Mesenchymal stem cell (in vitro differentiated cells and primary cell): ENCODE measurements around the gene OLIG1.

Experiments
- DNase-seq: peaks from one replicate; pipeline ENCODE4 v3.0.0-alpha.2; 2013
- H2AFZ ChIP-seq: one replicate; pipeline ENCODE4 v1.6.1; 2013; ENCODE audit warnings: low read depth, mild to moderate bottlenecking, control low read depth, inconsistent platforms, low read length, moderate library complexity
- H2AK5ac ChIP-seq: 2 replicates; pipeline ENCODE4 v1.6.1; 2013; ENCODE audit warnings: low read length, moderate library complexity, mild to moderate bottlenecking, inconsistent platforms; ENCODE audit not compliant: severe bottlenecking
- H2BK120ac ChIP-seq: one replicate; pipeline ENCODE4 v1.6.1; 2013; ENCODE audit warnings: low read depth, mild to moderate bottlenecking, inconsistent platforms, low read length, moderate library complexity
- H2BK12ac ChIP-seq, 2 experiments: one replicate each; pipeline ENCODE4 v1.6.1; 2013; ENCODE audit warnings: inconsistent platforms in 2 of 2, low read length in 2 of 2, mild to moderate bottlenecking in 2 of 2, moderate library complexity in 2 of 2, control low read depth in 1 of 2
- H2BK15ac ChIP-seq: one replicate; pipeline ENCODE4 v1.6.1; 2013; ENCODE audit warnings: mild to moderate bottlenecking, low read depth, inconsistent platforms; ENCODE audit not compliant: poor library complexity, severe bottlenecking
- H2BK5ac ChIP-seq: 2 replicates; pipeline ENCODE4 v1.6.1; 2013; ENCODE audit warnings: low read depth, mild to moderate bottlenecking, low read length, control low read depth, inconsistent platforms; ENCODE audit not compliant: poor library complexity, severe bottlenecking
- H3K14ac ChIP-seq, 2 experiments: one replicate each; pipeline ENCODE4 v1.6.1; 2013; ENCODE audit warnings: inconsistent platforms in 2 of 2, low read length in 2 of 2, control low read depth in 1 of 2, mild to moderate bottlenecking in 1 of 2, moderate library complexity in 1 of 2
- H3K18ac ChIP-seq, 2 experiments: one replicate each; pipeline ENCODE4 v1.6.1; 2013; ENCODE audit warnings: inconsistent platforms in 2 of 2, low read length in 2 of 2, control low read depth in 1 of 2, low read depth in 1 of 2, mild to moderate bottlenecking in 1 of 2
- H3K23ac ChIP-seq, 2 experiments: one replicate each; pipeline ENCODE4 v1.6.1; 2013; ENCODE audit warnings: inconsistent platforms in 2 of 2, low read length in 2 of 2, mild to moderate bottlenecking in 2 of 2, moderate library complexity in 2 of 2, control low read depth in 1 of 2
- H3K27ac ChIP-seq: 2 replicates; pipeline ENCODE4 v1.5.1; 2013; ENCODE audit warnings: mild to moderate bottlenecking, moderate library complexity, low read length, control low read depth, inconsistent platforms; ENCODE audit not compliant: poor library complexity, severe bottlenecking
- H3K27me3 ChIP-seq, 2 experiments: 2 replicates each; pipeline versions ENCODE4 v1.6.1 to v1.7.0; 2013; ENCODE audit warnings: low read length in 2 of 2, mild to moderate bottlenecking in 2 of 2, moderate library complexity in 2 of 2, control low read depth in 1 of 2, inconsistent platforms in 1 of 2; ENCODE audit not compliant: control insufficient read depth in 1 of 2, insufficient read depth in 1 of 2
- H3K36me3 ChIP-seq, 2 experiments: 2 replicates each; pipeline versions ENCODE4 v1.6.1 to v1.7.0; 2013; ENCODE audit warnings: low read length in 2 of 2, control low read depth in 1 of 2, inconsistent platforms in 1 of 2, low read depth in 1 of 2, mild to moderate bottlenecking in 1 of 2; ENCODE audit not compliant: insufficient read depth in 2 of 2, control insufficient read depth in 1 of 2
- H3K4ac ChIP-seq, 2 experiments: one replicate each; pipeline ENCODE4 v1.6.1; 2013; ENCODE audit warnings: inconsistent platforms in 2 of 2, low read length in 2 of 2, mild to moderate bottlenecking in 2 of 2, moderate library complexity in 2 of 2, control low read depth in 1 of 2, low read depth in 1 of 2
- H3K4me1 ChIP-seq: 2 replicates; pipeline ENCODE4 v1.6.1; 2013; ENCODE audit warnings: low read depth, low read length, control low read depth; ENCODE audit not compliant: control insufficient read depth, insufficient read depth
- H3K4me2 ChIP-seq: 2 replicates; pipeline ENCODE4 v1.6.1; 2013; ENCODE audit warnings: low read length, mild to moderate bottlenecking, inconsistent platforms; ENCODE audit not compliant: poor library complexity, severe bottlenecking
- H3K4me3 ChIP-seq, 2 experiments: 2 replicates each; pipeline versions ENCODE4 v1.5.1 to v1.7.0; 2013; ENCODE audit warnings: low read length in 2 of 2, mild to moderate bottlenecking in 2 of 2, control low read depth in 1 of 2, low read depth in 1 of 2; ENCODE audit not compliant: insufficient read depth in 1 of 2
- H3K79me1 ChIP-seq: replicated peaks from 2 replicates; pipeline ENCODE4 v1.6.1; 2013; ENCODE audit warnings: mild to moderate bottlenecking, control low read depth, low read length, inconsistent platforms; ENCODE audit not compliant: poor library complexity, severe bottlenecking
- H3K9ac ChIP-seq: 2 replicates; pipeline ENCODE4 v1.7.0; 2013; ENCODE audit warnings: mild to moderate bottlenecking, low read length, moderate library complexity
- H3K9me3 ChIP-seq: 2 replicates; pipeline ENCODE4 v1.7.0; 2013; ENCODE audit warnings: mild to moderate bottlenecking, low read length; ENCODE audit not compliant: control insufficient read depth
- H4K8ac ChIP-seq: one replicate; pipeline ENCODE4 v1.6.1; 2013; ENCODE audit warnings: inconsistent platforms, mild to moderate bottlenecking, low read length, moderate library complexity
- H4K91ac ChIP-seq: one replicate; pipeline ENCODE4 v1.6.1; 2013; ENCODE audit warnings: mild to moderate bottlenecking, low read length, inconsistent platforms
- WGBS: methylation state at CpG from one replicate; pipeline ENCODE4 v1.1.7; 2013; ENCODE audit warnings: mixed read lengths; 5-methylcytosine and 5-hydroxymethylcytosine counted together

The OLIG1 gene

GRCh38 chr21:33053951-33054350 lies 16.0 kb upstream of the OLIG1 start:
- Histone ChIP-seq H2AK5ac (no peak overlapping the region), H3K27me3 (peaks cover 57 to 76% of the 10 kb centered on the region in 2 experiments), H3K18ac (no peak overlapping the region), H3K4me2 (no peak overlapping the region), H4K8ac (no peak overlapping the region), H2BK120ac (no peak overlapping the region), H3K4ac (no peak overlapping the region), H3K27ac (no peak overlapping the region), H2BK5ac (no peak overlapping the region), H2BK12ac (no peak overlapping the region), H3K4me3 (no peak overlapping the region), H2AFZ (no peak overlapping the region), H3K9me3 (no peaks in the 10 kb centered on the region), H4K91ac (no peak overlapping the region), H3K23ac (no peak overlapping the region), H3K14ac (no peak overlapping the region), H3K4me1 (no peaks in the 10 kb centered on the region), H3K36me3 (no peaks in the 10 kb centered on the region), H3K9ac (no peak overlapping the region), H3K79me1 (no peaks in the 10 kb centered on the region), H2BK15ac (no peak overlapping the region)
- no peak for DNase-seq

GRCh38 chr21:33055991-33056390 lies 13.9 kb upstream of the OLIG1 start:
- no peak overlapping the region for H3K4ac ChIP-seq
- H3K9ac ChIP-seq: no peak overlapping the region
- H3K4me3 ChIP-seq: no peak overlapping the region
- H2BK12ac ChIP-seq: no peak overlapping the region
- WGBS: 79% methylated on average over 5 of the region's 5 CpGs
- H3K4me2 ChIP-seq: no peak overlapping the region
- no peaks in the 10 kb centered on the region for H3K79me1 ChIP-seq
- no peak overlapping the region for H2AFZ ChIP-seq
- H4K91ac ChIP-seq: no peak overlapping the region
- no peak overlapping the region for H2BK15ac ChIP-seq
- no peaks in the 10 kb centered on the region for H3K9me3 ChIP-seq
- H3K4me1 ChIP-seq: no peaks in the 10 kb centered on the region
- H3K27me3 ChIP-seq: peaks cover 74 to 87% of the 10 kb centered on the region in 2 experiments
- no peak overlapping the region for H3K18ac ChIP-seq
- H2BK120ac ChIP-seq: no peak overlapping the region
- peak overlapping the region in 1 of 2 experiments; percentile 12 for H3K14ac ChIP-seq
- no peak overlapping the region for H3K23ac ChIP-seq
- H4K8ac ChIP-seq: no peak overlapping the region
- no peak overlapping the region for H3K27ac ChIP-seq
- H2AK5ac ChIP-seq: no peak overlapping the region
- H2BK5ac ChIP-seq: no peak overlapping the region
- no peaks in the 10 kb centered on the region for H3K36me3 ChIP-seq
- no peak for DNase-seq

- 81% methylated on average over 11 of the region's 11 CpGs for WGBS
Observed at GRCh38 chr21:33057385-33057940, 12.5 kb upstream of the OLIG1 start.

GRCh38 chr21:33058527-33058926 lies 11.4 kb upstream of the OLIG1 start:
- H3K18ac ChIP-seq: no peak overlapping the region
- no peaks in the 10 kb centered on the region for H3K36me3 ChIP-seq
- no peak overlapping the region for H3K14ac ChIP-seq
- H3K9me3 ChIP-seq: no peaks in the 10 kb centered on the region
- H2BK12ac ChIP-seq: no peak overlapping the region
- H2BK15ac ChIP-seq: no peak overlapping the region
- H3K4ac ChIP-seq: no peak overlapping the region
- no peak overlapping the region for H2BK120ac ChIP-seq
- no peak overlapping the region for H3K4me2 ChIP-seq
- no peak for DNase-seq
- 83% methylated on average over 6 of the region's 6 CpGs for WGBS
- no peak overlapping the region for H3K23ac ChIP-seq
- H4K8ac ChIP-seq: no peak overlapping the region
- H3K4me1 ChIP-seq: no peaks in the 10 kb centered on the region
- H2BK5ac ChIP-seq: no peak overlapping the region
- H2AFZ ChIP-seq: no peak overlapping the region
- H4K91ac ChIP-seq: no peak overlapping the region
- H3K27me3 ChIP-seq: peaks cover 75 to 92% of the 10 kb centered on the region in 2 experiments
- no peaks in the 10 kb centered on the region for H3K79me1 ChIP-seq
- no peak overlapping the region for H3K9ac ChIP-seq
- H2AK5ac ChIP-seq: no peak overlapping the region
- H3K27ac ChIP-seq: no peak overlapping the region
- no peak overlapping the region for H3K4me3 ChIP-seq

More at GRCh38 chr21:33057385-33057940, 12.5 kb upstream of the OLIG1 start:
- no peak overlapping the region for H3K23ac ChIP-seq
- H3K4ac ChIP-seq: no peak overlapping the region
- H4K8ac ChIP-seq: no peak overlapping the region
- H4K91ac ChIP-seq: no peak overlapping the region
- H2AK5ac ChIP-seq: no peak overlapping the region
- H3K27ac ChIP-seq: no peak overlapping the region
- no peak overlapping the region for H3K9ac ChIP-seq
- H3K9me3 ChIP-seq: no peaks in the 10 kb centered on the region
- H2BK15ac ChIP-seq: no peak overlapping the region
- H3K4me2 ChIP-seq: no peak overlapping the region
- H3K4me1 ChIP-seq: no peaks in the 10 kb centered on the region
- H2BK120ac ChIP-seq: no peak overlapping the region
- H3K79me1 ChIP-seq: no peaks in the 10 kb centered on the region
- H2BK12ac ChIP-seq: no peak overlapping the region
- H3K4me3 ChIP-seq: no peak overlapping the region
- no peak overlapping the region for H3K18ac ChIP-seq
- H3K27me3 ChIP-seq: peaks cover 79 to 93% of the 10 kb centered on the region in 2 experiments
- no peak overlapping the region for H2BK5ac ChIP-seq
- H3K14ac ChIP-seq: no peak overlapping the region
- DNase-seq: no peak
- no peak overlapping the region for H2AFZ ChIP-seq
- H3K36me3 ChIP-seq: no peaks in the 10 kb centered on the region
